C4-2B (cell line): ENCODE data around the gene PRRT2.

ENCODE experiments used
- H3K27ac ChIP-seq: fragments of 450-650 bp; 2 replicates; pipeline ENCODE4 v1.5.1; 2017
- ZFX ChIP-seq: fragments of 450-650 bp; IDR thresholded peaks from 2 replicates; pipeline ENCODE4 v1.6.1; 2017
- TF ChIP-seq, protein P1 (sequence below): fragments of 450-650 bp; conservative IDR thresholded peaks from 2 replicates; pipeline ENCODE4 v1.5.1; 2017; ENCODE audit warnings: mild to moderate bottlenecking

PRRT2 gene

GRCh38 chr16:29844575-29845331 lies 32.8 kb downstream of the PRRT2 start:
- TF ChIP-seq ZFX, result no peak
- TF ChIP-seq, protein P1, sequence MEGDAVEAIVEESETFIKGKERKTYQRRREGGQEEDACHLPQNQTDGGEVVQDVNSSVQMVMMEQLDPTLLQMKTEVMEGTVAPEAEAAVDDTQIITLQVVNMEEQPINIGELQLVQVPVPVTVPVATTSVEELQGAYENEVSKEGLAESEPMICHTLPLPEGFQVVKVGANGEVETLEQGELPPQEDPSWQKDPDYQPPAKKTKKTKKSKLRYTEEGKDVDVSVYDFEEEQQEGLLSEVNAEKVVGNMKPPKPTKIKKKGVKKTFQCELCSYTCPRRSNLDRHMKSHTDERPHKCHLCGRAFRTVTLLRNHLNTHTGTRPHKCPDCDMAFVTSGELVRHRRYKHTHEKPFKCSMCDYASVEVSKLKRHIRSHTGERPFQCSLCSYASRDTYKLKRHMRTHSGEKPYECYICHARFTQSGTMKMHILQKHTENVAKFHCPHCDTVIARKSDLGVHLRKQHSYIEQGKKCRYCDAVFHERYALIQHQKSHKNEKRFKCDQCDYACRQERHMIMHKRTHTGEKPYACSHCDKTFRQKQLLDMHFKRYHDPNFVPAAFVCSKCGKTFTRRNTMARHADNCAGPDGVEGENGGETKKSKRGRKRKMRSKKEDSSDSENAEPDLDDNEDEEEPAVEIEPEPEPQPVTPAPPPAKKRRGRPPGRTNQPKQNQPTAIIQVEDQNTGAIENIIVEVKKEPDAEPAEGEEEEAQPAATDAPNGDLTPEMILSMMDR, result no peak
- no peak overlapping the region for H3K27ac ChIP-seq

- TF ChIP-seq ZFX, result no peak
- TF ChIP-seq, protein P1, result no peak
- H3K27ac ChIP-seq, result no peak overlapping the region
Measured at GRCh38 chr16:29845656-29846055, 33.7 kb downstream of the PRRT2 start.

DNA sequence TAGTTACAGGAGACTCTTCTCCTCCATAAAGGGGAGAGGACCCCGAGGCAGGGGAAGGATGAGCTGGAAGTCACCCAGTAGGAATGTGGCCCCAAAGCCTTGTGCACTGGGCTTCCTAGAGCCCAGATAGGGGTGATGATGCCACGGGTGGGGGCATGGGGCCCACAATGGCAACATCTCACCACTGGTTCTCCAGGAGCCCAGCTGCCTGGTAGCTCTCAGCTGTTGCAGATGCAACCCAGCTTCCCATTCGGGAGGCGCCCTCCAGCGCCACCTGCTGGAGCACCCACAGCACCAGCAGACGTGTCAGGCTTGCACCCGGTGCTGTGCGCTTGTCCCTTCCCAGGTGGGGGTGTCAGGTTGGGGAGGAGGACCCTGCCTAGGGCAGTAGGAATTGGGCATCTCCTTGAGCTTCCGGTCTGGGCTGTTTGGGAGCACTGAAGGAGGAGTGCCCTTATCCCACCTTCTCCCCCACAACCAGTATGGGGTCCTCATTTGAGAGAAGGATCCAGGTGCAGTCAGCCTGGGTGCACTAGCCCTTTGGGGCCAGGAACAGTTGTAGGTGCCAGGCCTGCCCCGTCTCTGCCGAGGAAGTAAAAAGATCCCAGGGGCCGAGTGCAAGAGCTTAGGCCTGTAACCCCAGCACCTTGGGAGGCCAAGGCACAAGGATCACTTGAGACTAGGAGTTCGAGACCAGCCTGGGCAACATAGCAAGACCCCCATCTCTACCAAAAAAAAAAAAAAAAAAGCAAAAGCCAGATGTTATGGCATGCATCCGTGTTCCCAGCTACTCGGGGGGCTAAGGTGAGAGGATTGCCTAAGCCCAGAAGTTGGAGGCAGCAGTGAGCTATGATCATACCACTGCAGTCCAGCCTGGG lies 36.7 kb downstream of the PRRT2 start:
- TF ChIP-seq, protein P1, result peak; percentile 82
- no peak for TF ChIP-seq ZFX
- no peak overlapping the region for H3K27ac ChIP-seq

GRCh38 chr16:29849505-29849904 lies 37.5 kb downstream of the PRRT2 start:
- TF ChIP-seq, protein P1, result no peak
- no peak for TF ChIP-seq ZFX
- no peak overlapping the region for H3K27ac ChIP-seq

- TF ChIP-seq ZFX, result no peak
- H3K27ac ChIP-seq, result no peak overlapping the region
Measured at GRCh38 chr16:29850998-29851397, 39.0 kb downstream of the PRRT2 start.

DNA sequence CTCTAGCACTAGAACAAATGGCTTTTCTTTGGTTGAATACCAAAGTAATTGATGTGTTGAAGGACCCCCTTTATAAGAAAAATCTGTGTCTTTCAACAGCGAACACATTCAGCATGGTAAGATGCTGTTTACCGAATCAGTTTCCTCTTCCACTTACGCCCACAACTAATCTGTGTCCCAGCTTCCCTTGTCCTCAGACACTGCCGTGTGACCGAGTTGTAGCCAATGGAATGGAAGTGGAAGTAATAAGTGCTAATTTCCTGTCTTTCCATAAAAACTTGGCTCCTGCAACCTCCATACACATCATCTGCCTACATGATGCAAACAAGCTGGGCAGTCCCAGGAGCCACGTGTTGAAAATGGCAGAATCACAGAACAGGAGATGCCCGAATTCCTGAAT lies 40.7 kb downstream of the PRRT2 start:
- TF ChIP-seq, protein P1, result no peak
- TF ChIP-seq ZFX, result no peak
- no peak overlapping the region for H3K27ac ChIP-seq

DNA sequence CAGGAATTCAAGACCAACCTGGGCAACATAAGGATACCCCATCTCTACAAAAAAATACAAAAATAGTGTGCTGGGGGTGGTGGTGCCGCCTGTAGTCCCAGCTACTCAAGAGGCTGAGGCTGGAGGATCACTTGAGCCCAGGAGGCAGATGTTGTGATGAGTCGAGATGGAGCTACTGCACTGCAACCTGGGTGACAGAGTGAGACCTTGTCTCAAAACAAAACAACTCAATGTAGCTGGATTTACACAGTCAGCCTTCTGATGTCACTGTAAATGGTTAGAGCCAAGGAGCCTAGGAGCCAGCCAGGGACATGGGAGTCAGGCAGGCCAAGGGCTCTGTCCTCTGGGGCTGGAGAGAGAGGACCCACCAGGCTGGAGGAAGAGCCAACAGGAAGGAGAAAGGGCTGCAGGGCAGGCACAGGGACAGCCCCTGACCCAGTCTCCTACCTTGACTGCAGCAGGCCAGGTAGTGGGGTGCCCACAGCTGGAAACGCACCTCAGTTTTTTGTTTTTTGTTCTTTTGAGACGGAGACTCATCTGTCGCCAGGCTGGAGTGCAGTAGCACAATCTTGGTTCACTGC lies 42.6 kb downstream of the PRRT2 start:
- TF ChIP-seq, protein P1, result no peak
- TF ChIP-seq ZFX, result no peak
- H3K27ac ChIP-seq, result no peak overlapping the region
